ENCODE data around the gene CPT2.
"Not testable (repeated sequence)": the region's sequence is repeated elsewhere in the genome, so short reads cannot be mapped to it uniquely, and the experiment has no call there.

CPT2 gene

DNA sequence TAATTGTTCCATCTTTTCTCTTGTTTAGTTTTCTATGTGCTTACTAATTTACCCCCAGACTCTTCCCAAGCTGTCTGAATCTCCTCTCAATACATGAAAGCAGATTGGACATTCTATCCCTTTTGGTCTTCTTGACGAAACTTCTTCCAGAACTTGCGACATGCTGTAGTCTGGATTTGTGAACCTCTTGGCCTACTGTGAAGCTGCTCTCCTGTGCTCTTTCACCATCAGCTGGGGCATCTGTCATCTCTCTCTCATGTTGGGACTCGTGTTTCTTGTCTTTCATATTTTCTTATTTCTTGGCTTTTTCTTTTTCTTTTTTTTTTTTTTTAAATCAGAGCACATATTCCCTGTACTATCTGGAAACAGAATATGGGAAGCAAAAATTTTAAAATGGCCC is 6.8 kb downstream of the CPT2 start:
- no peak overlapping the region for H3K4me3 ChIP-seq (ENCODE audit: low read depth, low read length)
- no peak for TF ChIP-seq POLR2A (IDR thresholded peaks at IDR 0.05; ENCODE audit: extremely low read depth, insufficient read length)
- TF ChIP-seq, protein P1, sequence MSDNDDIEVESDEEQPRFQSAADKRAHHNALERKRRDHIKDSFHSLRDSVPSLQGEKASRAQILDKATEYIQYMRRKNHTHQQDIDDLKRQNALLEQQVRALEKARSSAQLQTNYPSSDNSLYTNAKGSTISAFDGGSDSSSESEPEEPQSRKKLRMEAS (IDR thresholded peaks at IDR 0.05; ENCODE audit: low read depth, low read length) = no peak
- TF ChIP-seq MYC (IDR thresholded peaks at IDR 0.05; ENCODE audit: low read depth, low read length) = no peak
- TF ChIP-seq, protein P2, sequence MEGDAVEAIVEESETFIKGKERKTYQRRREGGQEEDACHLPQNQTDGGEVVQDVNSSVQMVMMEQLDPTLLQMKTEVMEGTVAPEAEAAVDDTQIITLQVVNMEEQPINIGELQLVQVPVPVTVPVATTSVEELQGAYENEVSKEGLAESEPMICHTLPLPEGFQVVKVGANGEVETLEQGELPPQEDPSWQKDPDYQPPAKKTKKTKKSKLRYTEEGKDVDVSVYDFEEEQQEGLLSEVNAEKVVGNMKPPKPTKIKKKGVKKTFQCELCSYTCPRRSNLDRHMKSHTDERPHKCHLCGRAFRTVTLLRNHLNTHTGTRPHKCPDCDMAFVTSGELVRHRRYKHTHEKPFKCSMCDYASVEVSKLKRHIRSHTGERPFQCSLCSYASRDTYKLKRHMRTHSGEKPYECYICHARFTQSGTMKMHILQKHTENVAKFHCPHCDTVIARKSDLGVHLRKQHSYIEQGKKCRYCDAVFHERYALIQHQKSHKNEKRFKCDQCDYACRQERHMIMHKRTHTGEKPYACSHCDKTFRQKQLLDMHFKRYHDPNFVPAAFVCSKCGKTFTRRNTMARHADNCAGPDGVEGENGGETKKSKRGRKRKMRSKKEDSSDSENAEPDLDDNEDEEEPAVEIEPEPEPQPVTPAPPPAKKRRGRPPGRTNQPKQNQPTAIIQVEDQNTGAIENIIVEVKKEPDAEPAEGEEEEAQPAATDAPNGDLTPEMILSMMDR (IDR thresholded peaks at IDR 0.05; ENCODE audit: low read depth, low read length) = no peak
- no peak for DNase-seq (ENCODE audit: low read depth)

DNA sequence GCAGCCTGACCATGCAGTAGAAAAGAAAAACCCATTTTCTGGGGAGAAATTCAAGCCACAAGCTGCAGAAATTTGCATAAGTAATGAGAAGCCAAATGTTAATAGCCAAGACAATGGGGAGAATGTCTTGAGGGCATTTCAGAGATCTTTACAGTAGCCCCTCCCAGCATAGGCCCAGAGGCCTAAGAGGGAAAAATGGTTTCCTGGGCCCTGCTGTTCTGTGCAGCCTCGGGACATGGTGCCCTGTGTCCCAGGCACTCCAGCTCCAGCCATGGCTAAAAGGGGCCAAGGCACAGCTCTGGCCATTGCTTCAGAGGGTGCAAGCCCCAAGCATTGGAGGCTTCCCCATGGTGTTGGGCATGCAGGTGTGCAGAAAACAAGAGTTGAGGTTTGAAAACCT is 8.9 kb downstream of the CPT2 start:
- H3K4me3 ChIP-seq (ENCODE audit: low read depth, low read length); DNase-seq (ENCODE audit: low read depth): not testable (repeated sequence)

DNA sequence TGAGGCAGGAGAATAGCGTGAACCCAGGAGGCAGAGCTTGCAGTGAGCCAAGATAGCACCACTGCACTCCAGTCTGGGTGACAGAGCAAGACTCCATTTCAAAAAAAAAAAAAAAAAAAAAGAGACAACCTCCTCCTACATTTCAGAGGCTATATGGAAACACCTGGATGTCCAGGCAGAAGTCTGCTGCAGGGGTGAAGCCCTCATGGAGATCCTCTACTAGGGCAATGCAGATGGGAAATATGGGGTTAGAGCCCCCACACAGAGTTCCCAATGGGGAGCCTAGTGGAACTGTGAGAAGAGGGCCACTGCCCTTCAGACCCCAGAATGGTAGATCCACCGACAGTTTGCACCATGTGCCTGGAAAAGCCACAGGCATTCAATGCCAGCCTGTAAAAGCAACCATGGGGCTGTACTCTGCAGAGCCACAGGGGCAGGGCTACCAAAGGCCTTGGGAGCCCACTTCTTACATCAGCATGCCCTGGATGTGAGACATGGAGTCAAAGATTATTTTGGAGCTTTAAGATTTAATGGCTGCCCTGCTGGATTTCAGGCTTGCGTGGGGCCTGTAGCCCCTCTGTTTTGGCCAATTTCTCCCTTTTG is 9.6 kb downstream of the CPT2 start:
- DNase-seq (ENCODE audit: low read depth) = peak; percentile 17
- not testable (repeated sequence) for H3K4me3 ChIP-seq (ENCODE audit: low read depth, low read length)

DNA sequence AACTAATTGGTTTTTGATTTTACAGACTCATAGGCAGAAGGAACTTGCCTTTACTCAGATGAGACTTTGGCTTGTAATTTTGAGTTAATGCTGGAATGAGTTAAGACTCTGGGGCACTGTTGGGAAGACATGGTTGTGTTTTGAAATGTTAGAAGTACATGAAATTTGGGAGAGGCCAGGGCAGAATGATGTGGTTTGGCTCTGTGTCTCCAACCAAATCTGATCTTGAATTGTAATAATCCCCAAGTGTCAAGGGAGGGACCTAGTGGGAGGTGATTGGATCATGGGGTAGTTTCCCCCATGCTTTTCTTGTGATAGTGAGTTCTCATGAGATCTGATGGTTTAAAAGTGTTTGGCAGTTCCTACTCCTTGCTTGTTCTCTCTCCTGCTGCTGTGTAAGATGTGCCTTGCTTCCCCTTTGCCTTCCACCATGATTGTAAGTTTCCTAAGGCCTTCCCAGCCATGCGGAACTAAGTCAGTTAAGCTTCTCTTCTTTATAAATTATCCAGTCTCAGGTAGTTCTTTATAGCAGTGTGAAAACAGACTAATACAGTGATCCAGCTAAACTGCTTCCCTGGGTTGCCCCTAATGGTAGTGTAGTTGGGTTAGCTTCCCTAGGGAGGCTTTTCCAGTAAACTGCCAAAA is 10.2 kb downstream of the CPT2 start:
- DNase-seq (ENCODE audit: low read depth) = no peak
- TF ChIP-seq, protein P1 (IDR thresholded peaks at IDR 0.05; ENCODE audit: low read depth, low read length) = no peak
- TF ChIP-seq POLR2A (IDR thresholded peaks at IDR 0.05; ENCODE audit: extremely low read depth, insufficient read length) (no peak), MYC (IDR thresholded peaks at IDR 0.05; ENCODE audit: low read depth, low read length) (no peak)
- TF ChIP-seq, protein P2 (IDR thresholded peaks at IDR 0.05; ENCODE audit: low read depth, low read length) = no peak
- no peak overlapping the region for H3K4me3 ChIP-seq (ENCODE audit: low read depth, low read length)

DNA sequence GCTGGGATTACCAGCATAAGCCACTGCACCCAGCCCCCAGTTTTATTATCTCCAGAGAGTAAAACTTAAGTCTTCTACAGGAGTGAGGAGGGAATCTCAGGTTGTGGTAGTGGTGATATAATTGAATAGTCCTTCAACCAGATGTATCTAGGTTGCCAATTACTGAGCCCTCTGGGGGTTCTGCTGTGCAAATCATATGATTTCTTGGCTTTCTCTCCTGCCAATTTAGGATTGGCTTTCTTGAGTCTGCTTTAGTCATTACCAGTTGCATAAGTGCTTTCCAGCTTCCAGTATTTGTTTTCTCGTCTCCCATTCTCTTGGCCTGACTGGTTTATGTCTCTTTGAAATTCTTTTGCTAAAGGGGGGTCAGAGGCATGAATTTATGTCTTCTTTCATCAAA is 11.1 kb downstream of the CPT2 start:
- no peak for DNase-seq (ENCODE audit: low read depth)
- TF ChIP-seq, protein P1 (IDR thresholded peaks at IDR 0.05; ENCODE audit: low read depth, low read length) = no peak
- no peak for TF ChIP-seq MYC (IDR thresholded peaks at IDR 0.05; ENCODE audit: low read depth, low read length)
- TF ChIP-seq, protein P2 (IDR thresholded peaks at IDR 0.05; ENCODE audit: low read depth, low read length) = no peak
- no peak for TF ChIP-seq POLR2A (IDR thresholded peaks at IDR 0.05; ENCODE audit: extremely low read depth, insufficient read length)
- H3K4me3 ChIP-seq (ENCODE audit: low read depth, low read length) = no peak overlapping the region

DNA sequence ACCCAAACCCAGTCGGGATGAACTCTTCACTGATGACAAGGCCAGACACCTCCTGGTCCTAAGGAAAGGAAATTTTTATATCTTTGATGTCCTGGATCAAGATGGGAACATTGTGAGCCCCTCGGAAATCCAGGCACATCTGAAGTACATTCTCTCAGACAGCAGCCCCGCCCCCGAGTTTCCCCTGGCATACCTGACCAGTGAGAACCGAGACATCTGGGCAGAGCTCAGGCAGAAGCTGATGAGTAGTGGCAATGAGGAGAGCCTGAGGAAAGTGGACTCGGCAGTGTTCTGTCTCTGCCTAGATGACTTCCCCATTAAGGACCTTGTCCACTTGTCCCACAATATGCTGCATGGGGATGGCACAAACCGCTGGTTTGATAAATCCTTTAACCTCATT is 13.7 kb downstream of the CPT2 start:
- no peak overlapping the region for H3K4me3 ChIP-seq (ENCODE audit: low read depth, low read length)
- TF ChIP-seq, protein P2 (IDR thresholded peaks at IDR 0.05; ENCODE audit: low read depth, low read length) = no peak
- TF ChIP-seq POLR2A (IDR thresholded peaks at IDR 0.05; ENCODE audit: extremely low read depth, insufficient read length) (no peak), MYC (IDR thresholded peaks at IDR 0.05; ENCODE audit: low read depth, low read length) (no peak)
- TF ChIP-seq, protein P1 (IDR thresholded peaks at IDR 0.05; ENCODE audit: low read depth, low read length) = no peak
- no peak for DNase-seq (ENCODE audit: low read depth)

DNA sequence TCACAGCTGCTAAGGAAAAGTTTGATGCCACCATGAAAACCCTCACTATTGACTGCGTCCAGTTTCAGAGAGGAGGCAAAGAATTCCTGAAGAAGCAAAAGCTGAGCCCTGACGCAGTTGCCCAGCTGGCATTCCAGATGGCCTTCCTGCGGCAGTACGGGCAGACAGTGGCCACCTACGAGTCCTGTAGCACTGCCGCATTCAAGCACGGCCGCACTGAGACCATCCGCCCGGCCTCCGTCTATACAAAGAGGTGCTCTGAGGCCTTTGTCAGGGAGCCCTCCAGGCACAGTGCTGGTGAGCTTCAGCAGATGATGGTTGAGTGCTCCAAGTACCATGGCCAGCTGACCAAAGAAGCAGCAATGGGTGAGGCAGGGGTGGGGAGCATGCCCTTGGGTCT is 14.3 kb downstream of the CPT2 start:
- no peak for DNase-seq (ENCODE audit: low read depth)
- H3K4me3 ChIP-seq (ENCODE audit: low read depth, low read length) = no peak overlapping the region
- TF ChIP-seq, protein P1 (IDR thresholded peaks at IDR 0.05; ENCODE audit: low read depth, low read length) = no peak
- no peak for TF ChIP-seq POLR2A (IDR thresholded peaks at IDR 0.05; ENCODE audit: extremely low read depth, insufficient read length)
- TF ChIP-seq, protein P2 (IDR thresholded peaks at IDR 0.05; ENCODE audit: low read depth, low read length) = no peak

Measured in NB4 (cell line).